Central memory CD4-positive, alpha-beta T cell (primary cell): ENCODE data around the gene ARL6IP4.

Experiments used
- DNase-seq: peaks from one replicate; pipeline ENCODE4 v3.0.0; 2022

Gene ARL6IP4

GRCh38 chr12:122991623-122992275 is 11.3 kb downstream of the ARL6IP4 start:
- DNase-seq = no peak

GRCh38 chr12:122992386-122992785 is 11.9 kb downstream of the ARL6IP4 start:
- DNase-seq = no peak

- no peak for DNase-seq
Measured at GRCh38 chr12:122994140-122994675, 13.7 kb downstream of the ARL6IP4 start.

GRCh38 chr12:122994781-122995502 is 14.5 kb downstream of the ARL6IP4 start:
- no peak for DNase-seq

- no peak for DNase-seq
Measured at GRCh38 chr12:122995503-122996187, 15.2 kb downstream of the ARL6IP4 start.

GRCh38 chr12:122996188-122996601 is 15.7 kb downstream of the ARL6IP4 start:
- DNase-seq = no peak

- DNase-seq = no peak
Measured at GRCh38 chr12:122996621-122997342, 16.3 kb downstream of the ARL6IP4 start.

- DNase-seq = no peak
Measured at GRCh38 chr12:122997343-122998250, 17.1 kb downstream of the ARL6IP4 start.

GRCh38 chr12:122998316-122998715 is 17.8 kb downstream of the ARL6IP4 start:
- no peak for DNase-seq

- no peak for DNase-seq
Measured at GRCh38 chr12:122999196-122999946, 18.9 kb downstream of the ARL6IP4 start.

- DNase-seq = no peak
Measured at GRCh38 chr12:122999986-123000420, 19.5 kb downstream of the ARL6IP4 start.

- no peak for DNase-seq
Measured at GRCh38 chr12:123000578-123000977, 20.1 kb downstream of the ARL6IP4 start.

GRCh38 chr12:123001464-123001863 is 21.0 kb downstream of the ARL6IP4 start:
- DNase-seq = no peak

- DNase-seq = no peak
Measured at GRCh38 chr12:123003257-123003656, 22.8 kb downstream of the ARL6IP4 start.

- DNase-seq = no peak
Measured at GRCh38 chr12:123004287-123004686, 23.8 kb downstream of the ARL6IP4 start.

GRCh38 chr12:123005081-123005626 is 24.7 kb downstream of the ARL6IP4 start:
- no peak for DNase-seq

GRCh38 chr12:123006977-123007376 is 26.5 kb downstream of the ARL6IP4 start:
- no peak for DNase-seq

GRCh38 chr12:123010110-123010509 is 29.6 kb downstream of the ARL6IP4 start:
- no peak for DNase-seq

GRCh38 chr12:123010681-123011080 is 30.2 kb downstream of the ARL6IP4 start:
- no peak for DNase-seq

GRCh38 chr12:123011701-123012100 is 31.2 kb downstream of the ARL6IP4 start:
- DNase-seq = no peak
